ENCODE results near the gene RNF112.

- TF ChIP-seq POLR2A (IDR thresholded peaks at IDR 0.05): no peak
- no peak for TF ChIP-seq CTCF (IDR thresholded peaks at IDR 0.05)
Measured at GRCh38 chr17:19449656-19450055, 38.6 kb downstream of the RNF112 start.

All from transverse colon (tissue), 3 donors.